ENCODE data around the gene INS. TPM values are rescaled to one million over a fixed set of nuclear protein-coding genes. Genes with fewer than 3 reads are reported as not detected.

INS gene
- total RNA-seq, 6 experiments from 2014 or later: not detected

- no peak for TF ChIP-seq CTCF (IDR thresholded peaks at IDR 0.05)
- Mint-ChIP-seq H3K36me3 (ENCODE audit: low read depth) (no peaks in the 10 kb centered on the region), H3K27ac (no peak overlapping the region), H3K4me1 (ENCODE audit: low read depth) (no peaks in the 10 kb centered on the region), H3K27me3 (ENCODE audit: insufficient read depth) (peaks cover 24% of the 10 kb centered on the region), H3K9me3 (no peaks in the 10 kb centered on the region; the same call in 1 of the 2 replicates), H3K4me3 (no peak overlapping the region)
- no peak for DNase-seq
These were observed 42.6 kb upstream of the INS start for GRCh38 chr11:2203440-2204259.

DNA sequence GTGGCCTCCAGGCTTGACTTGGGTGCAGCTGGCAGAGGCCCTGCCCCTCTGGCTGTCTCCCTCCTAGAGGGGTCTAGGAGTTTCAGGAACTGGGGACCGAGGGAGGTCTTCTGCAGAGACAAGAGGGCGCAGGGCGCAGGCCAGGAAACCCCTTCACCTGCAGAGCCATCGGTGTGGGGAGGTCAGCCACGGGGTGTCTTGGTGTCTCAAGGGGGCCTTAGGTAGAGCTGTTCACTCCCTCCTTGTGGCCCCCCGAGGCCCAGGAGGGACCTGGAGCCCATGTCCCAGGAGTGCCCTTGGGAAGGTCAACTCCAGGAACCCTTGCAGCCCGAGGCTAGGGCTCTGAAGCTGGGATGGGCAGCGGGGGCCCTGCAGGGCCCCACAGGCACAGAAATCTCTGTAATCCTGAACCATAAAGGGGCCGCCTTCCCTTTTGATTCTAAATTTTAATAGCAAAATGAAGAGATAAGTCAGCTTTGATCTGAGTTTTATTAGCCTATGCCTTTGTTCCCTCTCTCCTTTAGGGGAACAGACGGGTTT, 42.0 kb upstream of the INS start:
- Mint-ChIP-seq H3K9me3 (no peaks in the 10 kb centered on the region; the same call in 1 of the 2 replicates), H3K4me1 (ENCODE audit: low read depth) (no peaks in the 10 kb centered on the region), H3K4me3 (no peak overlapping the region), H3K27me3 (ENCODE audit: insufficient read depth) (peaks cover 18% of the 10 kb centered on the region), H3K27ac (no peak overlapping the region), H3K36me3 (ENCODE audit: low read depth) (no peaks in the 10 kb centered on the region)
- no peak for DNase-seq
- no peak for TF ChIP-seq CTCF (IDR thresholded peaks at IDR 0.05)

DNA sequence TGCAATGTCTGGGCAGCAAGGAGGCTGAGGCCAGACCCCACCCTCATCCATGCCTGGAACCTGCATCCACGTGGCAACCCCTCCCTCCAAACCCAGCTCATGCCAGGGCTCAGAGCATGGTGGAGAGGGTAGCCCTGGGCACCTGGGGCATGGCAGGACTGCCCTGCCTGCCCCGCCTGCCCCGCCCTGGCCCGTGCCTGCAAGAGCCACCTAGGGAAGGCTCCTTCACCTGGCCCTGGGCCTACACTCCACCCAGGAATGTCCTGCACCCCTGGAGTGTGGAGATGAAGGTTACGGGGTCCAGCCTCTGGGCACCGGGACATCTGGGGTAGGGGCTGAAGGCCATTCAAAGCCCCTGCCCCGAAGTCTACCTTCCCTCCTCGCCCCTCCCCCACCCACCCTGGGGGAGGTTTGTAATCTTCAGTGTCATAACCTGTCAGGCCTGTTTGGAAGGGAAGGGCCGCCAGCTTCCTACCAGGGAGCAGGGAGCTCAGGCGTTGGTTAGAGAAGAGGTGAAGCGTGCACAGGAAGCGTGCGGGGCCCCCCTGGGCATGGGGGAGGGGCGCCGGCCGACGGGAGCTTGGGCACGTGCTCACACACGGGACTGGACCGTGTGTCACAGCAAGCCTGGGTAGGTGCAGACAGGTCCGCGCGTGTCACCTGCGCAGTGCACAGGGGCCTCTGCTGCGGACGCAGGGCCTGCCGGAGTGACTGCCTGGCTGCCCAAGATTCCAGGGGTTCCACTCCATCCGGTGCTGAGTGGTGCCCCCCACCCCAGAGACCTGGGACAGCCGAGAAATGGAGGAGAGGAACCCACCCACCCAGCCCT, 41.3 kb upstream of the INS start:
- Mint-ChIP-seq H3K9me3 (no peaks in the 10 kb centered on the region; the same call in 1 of the 2 replicates), H3K4me3 (no peak overlapping the region), H3K4me1 (ENCODE audit: low read depth) (no peaks in the 10 kb centered on the region), H3K27ac (no peak overlapping the region), H3K27me3 (ENCODE audit: insufficient read depth) (peaks cover 13% of the 10 kb centered on the region), H3K36me3 (ENCODE audit: low read depth) (no peaks in the 10 kb centered on the region)
- no peak for DNase-seq
- no peak for TF ChIP-seq CTCF (IDR thresholded peaks at IDR 0.05)

- H3K36me3 Mint-ChIP-seq (ENCODE audit: low read depth): no peaks in the 10 kb centered on the region
- no peaks in the 10 kb centered on the region for H3K4me1 Mint-ChIP-seq (ENCODE audit: low read depth)
- no peaks in the 10 kb centered on the region for H3K9me3 Mint-ChIP-seq
- no peak overlapping the region for H3K4me3 Mint-ChIP-seq
- no peak for TF ChIP-seq CTCF (IDR thresholded peaks at IDR 0.05)
- DNase-seq: no peak
- H3K27me3 Mint-ChIP-seq (ENCODE audit: insufficient read depth): peaks cover 12% of the 10 kb centered on the region
- no peak overlapping the region for H3K27ac Mint-ChIP-seq
These were observed 40.5 kb upstream of the INS start for GRCh38 chr11:2201542-2201941.

GRCh38 chr11:2200957-2201519, 40.0 kb upstream of the INS start:
- TF ChIP-seq CTCF (IDR thresholded peaks at IDR 0.05): no peak
- no peak overlapping the region for H3K27ac Mint-ChIP-seq

More at GRCh38 chr11:2200957-2201519, 40.0 kb upstream of the INS start:
- H3K27me3 Mint-ChIP-seq (ENCODE audit: insufficient read depth): peaks cover 16% of the 10 kb centered on the region
- no peaks in the 10 kb centered on the region for H3K4me1 Mint-ChIP-seq (ENCODE audit: low read depth)
- H3K9me3 Mint-ChIP-seq: no peaks in the 10 kb centered on the region
- no peak for DNase-seq
- H3K4me3 Mint-ChIP-seq: no peak overlapping the region
- no peaks in the 10 kb centered on the region for H3K36me3 Mint-ChIP-seq (ENCODE audit: low read depth)

Measured in HFFc6 (cell line).